ENCODE measurements around the gene FARP2.
A peak's percentile ranks its signal among the peaks of the same experiment; 100 is the strongest.
"Not testable (repeated sequence)": the region's sequence is repeated elsewhere in the genome, so short reads cannot be mapped to it uniquely, and the experiment has no call there.

Gene FARP2

DNA sequence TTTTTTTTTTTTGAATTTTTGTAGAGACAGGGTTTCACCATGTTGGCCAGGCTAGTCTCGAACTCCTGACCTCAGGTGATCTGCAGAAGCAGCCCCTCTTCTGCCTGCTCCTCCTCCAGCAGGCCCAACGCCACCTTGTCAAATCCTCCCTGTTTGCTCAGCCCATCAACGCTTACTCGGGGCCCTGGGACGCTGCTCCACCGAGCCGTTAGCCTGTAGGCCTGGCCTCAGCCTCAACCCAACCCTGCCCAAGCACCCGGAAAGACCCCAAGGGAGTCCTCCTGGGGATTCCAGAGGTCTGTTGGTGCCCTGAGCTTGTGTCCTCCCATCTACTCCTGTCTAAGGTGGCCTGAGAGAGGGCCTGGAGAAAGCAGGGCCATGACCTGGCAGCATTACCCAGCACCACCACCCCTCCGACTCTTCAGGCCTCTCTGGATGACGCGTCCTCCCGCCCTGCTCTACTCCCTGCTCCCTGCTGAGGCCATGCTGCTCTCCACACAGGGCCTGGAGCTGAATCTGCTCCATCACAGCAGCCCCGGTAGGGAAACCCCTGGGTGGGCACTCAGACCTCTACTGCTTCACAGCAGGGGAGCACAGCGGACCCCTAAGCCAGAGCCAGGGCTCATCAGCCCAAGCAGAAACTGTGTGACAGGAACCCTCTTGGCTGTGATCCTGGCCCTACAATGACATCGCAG, 149.1 kb downstream of the FARP2 start:
- DNase-seq (ENCODE audit: low read depth) = no peak

DNA sequence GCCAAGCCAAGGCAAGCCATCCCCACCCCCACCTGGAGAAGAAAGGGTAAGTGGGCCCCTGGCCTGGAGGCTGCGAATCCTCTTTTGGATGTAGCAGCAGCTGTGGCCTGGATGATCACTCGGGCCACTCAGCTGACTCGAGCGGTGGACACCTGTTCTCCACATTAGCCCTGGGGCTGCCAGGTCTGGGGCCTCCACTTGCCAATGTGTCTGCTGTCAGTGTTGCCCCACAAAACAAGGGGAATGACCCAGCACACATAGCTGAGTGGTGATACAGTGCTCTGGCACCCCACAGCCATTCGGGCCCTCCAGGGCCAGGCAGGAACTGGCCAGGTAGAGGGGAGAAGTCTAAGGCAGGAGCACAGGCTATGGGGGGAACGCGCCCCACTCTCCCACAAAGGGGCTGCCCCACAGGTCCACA, 149.7 kb downstream of the FARP2 start:
- no peak for DNase-seq (ENCODE audit: low read depth)

DNA sequence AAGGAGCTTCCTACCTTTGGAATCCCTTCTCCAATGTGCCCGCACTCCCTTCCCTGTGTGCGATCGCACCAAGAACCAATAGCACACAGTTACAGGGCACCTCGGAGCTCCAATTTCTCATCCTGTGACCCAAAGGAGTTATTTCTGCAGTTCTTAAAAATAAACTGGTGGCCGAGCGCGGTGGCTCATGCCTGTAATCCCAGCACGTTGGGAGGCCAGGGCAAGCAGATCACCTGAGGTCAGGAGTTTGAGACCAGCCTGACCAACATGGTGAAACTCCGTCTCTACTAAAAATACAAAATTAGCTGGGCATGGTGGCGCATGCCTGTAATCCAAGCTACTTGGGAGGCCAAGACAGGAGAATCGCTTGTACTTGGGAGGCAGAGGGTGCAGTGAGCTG, 150.2 kb downstream of the FARP2 start:
- DNase-seq (ENCODE audit: low read depth) = not testable (repeated sequence)

- DNase-seq (ENCODE audit: low read depth) = no peak
Measured at GRCh38 chr2:241506793-241507429, 150.8 kb downstream of the FARP2 start.

- no peak for DNase-seq (ENCODE audit: low read depth)
Measured at GRCh38 chr2:241507430-241508239, 151.6 kb downstream of the FARP2 start.

DNA sequence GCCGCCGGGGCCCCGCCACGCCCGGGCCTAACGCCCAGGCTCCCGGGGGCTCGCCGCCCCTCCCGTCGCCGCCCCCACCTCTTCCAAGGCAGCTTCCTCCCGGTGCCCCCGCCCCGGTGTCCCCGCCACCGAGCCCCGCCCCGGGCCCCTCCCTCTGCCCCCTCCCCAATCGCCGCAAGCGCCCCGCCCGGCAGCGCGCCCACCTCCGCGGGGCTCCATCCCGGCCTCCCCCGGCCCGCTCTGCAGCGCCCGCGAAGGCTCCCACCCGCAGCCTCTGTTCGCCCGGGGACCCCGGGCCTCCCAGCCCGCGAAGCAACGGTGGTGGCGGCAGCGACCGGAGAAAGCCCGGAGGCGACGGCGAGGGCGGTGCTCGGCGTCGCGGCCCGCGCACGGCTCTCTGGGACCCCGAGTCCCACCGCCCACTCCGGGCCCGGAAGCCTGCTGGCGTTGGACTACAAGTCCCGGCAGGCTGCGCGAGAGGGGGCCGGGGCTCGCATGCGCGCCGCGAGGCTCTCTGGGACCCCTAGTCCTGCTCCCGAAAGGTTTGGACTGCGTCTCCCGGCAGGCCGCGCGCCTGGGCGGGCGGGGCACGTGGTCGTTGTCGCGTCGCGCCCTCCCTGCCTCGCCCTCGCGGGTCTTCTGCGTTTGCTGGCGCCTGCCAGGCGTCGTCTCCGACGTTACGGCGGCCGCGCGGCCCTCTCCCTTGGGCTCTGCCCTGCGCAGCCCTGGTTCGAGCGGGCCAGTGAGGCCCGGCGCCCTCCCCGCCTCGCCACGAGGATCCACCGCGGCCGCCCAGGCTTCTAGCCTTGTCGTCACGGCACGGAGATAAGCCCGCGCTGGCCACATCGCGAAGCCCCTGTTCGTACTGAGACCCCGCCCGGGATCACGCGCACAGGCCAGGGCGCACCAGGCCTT, 152.4 kb downstream of the FARP2 start, which contains the start of gene STK25:
TSS of gene STK25 (minus strand) at position 345 of the 915 bp plus-strand sequence. CDS start 549 bp downstream, outside the sequence.
- peak; percentile 88 for DNase-seq (ENCODE audit: low read depth)

GRCh38 chr2:241509155-241509784, 153.2 kb downstream of the FARP2 start:
- DNase-seq (ENCODE audit: low read depth) = no peak

- DNase-seq (ENCODE audit: low read depth) = no peak
Measured at GRCh38 chr2:241511091-241511741, 155.1 kb downstream of the FARP2 start.

DNA sequence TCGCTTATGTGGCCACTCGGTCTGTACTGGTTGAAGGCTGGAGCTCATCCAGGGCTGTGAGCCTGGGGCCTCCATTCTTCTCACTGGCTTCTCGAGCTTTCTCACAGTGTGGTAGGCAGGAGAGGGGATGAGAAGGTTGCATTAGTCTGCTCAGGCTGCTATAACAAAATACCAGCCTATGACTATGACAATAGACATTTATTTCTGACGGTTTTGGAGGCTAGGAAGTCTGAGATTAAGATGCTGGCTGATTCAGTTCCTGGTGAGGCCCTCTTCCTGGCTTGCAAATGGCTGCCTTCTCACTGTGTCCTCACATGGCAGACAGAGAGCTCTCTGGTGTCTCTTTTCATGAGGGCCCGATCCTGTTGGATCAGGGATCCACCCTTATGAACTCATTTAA, 158.5 kb downstream of the FARP2 start:
- DNase-seq (ENCODE audit: low read depth) = peak; percentile 33

DNA sequence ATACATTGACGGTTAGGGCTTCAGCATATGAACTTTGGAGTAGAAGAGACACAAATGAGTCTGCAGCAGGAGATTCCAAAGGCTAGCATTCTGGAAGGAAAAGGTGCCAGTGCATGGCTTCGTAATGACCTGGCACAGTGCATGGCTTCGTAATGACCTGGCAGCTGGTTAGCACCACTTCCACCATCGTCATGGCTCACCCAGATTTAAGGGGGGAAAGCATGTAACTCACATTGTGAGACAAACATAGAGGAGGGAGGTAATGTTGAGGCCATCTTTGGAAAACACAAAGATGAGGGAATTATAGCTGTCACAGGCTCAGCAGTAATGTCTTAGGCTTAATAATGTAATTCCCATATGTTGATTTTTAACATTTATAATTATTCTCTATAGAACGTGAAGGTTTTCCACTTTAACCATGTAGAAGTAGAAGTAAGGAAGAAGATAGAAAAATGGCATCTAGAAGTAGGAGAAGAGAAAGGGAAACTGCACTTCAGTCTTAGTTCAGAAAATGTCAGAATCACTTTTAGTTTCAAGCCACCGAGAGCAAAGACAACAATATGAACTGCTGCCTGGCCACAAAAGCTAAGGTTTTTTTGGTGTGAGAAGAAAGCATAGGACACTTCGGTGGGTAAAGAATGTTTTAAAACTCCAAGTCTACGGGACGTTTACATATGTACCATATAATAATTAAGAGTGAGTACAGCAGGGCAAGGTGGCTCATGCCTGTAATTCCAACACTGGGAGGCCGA, 159.1 kb downstream of the FARP2 start:
- DNase-seq (ENCODE audit: low read depth) = peak; percentile 25

DNA sequence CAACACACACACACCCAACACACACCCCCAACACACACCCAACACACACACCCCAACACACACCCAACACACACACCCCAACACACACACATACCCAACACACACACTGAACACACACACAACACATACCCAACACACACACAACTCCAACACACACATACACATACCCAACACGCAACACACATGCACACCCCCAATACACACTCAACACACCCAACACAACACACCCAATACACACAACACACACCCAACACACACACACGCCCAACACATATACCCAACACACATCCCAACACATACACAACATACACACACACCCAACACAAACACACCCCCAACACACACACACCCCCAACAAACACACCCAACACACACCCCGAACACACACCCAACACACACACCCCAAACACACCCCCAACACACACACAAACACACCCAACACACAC, 160.5 kb downstream of the FARP2 start:
- no peak for DNase-seq (ENCODE audit: low read depth)

- DNase-seq (ENCODE audit: low read depth) = no peak
Measured at GRCh38 chr2:241517297-241517696, 161.2 kb downstream of the FARP2 start.

DNA sequence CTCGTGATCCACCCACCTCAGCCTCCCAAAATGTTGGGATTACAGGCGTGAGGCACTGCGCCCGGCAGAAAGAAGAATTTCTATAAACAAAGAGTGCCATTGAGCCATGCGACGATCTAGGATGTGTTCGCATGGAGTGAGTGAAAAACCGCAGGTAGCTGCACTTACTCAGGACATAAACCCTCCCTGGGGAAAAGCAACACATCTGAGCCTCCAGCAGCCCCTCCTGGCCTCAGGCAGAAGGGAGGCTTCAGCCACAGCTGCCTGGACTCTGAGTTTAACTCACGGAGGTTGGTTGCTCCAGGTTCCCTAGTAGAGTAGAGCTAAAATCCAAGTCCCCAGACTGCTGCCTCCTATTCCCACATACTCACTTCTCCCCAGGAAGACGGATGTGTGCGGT, 163.6 kb downstream of the FARP2 start:
- DNase-seq (ENCODE audit: low read depth) = no peak

DNA sequence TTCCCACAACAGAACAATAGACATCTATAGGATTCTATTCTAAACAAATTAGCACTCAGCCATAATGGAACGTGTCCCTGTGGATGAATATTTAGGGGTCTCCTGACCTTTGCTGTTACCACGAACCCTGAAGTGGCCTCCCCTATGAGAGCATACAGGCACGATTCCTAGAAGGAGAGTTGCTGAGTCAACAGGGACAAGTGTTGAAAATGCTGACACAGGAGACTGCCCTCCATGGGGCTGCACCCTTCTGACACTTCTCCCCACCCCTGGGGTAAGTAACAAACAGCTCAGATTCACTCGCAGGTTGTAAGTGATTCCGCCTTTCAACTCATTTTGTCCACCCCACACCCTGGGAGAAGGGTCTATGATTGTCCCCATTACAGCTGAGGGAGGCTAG, 166.4 kb downstream of the FARP2 start:
- no peak for DNase-seq (ENCODE audit: low read depth)

DNA sequence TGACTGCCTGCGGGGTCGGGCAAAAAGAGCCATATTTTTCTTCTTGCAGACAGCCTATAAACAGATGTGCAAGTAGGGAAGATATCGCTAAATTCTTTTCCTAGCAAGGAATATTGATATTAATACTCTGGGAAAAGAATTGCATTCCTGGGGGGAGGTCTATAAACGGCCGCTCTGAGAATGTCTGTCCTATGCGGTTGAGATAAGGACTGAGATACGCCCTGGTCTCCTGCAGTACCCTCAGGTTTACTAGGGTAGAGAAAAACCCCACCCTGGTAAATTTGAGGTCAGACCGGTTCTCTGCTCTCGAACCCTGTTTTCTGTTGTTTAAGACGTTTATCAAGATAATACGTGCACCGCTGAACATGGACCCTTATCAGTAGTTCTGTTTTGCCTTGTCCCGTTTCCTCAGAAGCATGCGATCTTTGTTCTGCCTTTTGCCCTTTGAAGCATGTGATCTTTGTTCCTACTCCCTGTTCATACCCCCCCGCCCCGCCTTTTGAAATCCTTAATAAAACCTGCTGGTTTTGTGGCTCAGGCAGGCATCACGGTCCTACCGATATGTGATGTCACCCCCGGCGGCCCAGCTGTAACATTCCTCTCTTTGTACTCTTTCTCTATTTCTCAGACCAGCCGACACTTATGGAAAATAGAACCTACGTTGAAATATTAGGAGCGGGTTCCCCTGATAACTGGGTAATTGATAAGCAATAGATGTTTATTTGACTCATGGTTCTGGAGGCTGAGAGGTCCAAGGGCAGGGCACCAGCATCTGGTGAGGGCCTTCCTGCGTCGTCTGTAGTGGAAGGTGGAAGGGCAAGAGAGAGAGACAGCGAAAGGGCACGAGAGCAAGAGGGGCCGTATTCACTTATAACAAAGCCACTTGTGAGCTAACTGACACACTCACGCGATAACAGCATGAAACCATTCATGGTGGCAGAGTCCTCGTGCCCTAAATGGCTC, 170.0 kb downstream of the FARP2 start:
- not testable (repeated sequence) for DNase-seq (ENCODE audit: low read depth)

- no peak for DNase-seq (ENCODE audit: low read depth)
Measured at GRCh38 chr2:241530571-241530970, 174.5 kb downstream of the FARP2 start.

- DNase-seq (ENCODE audit: low read depth) = no peak
Measured at GRCh38 chr2:241531161-241531722, 175.2 kb downstream of the FARP2 start.

GRCh38 chr2:241532168-241532567, 176.1 kb downstream of the FARP2 start:
- no peak for DNase-seq (ENCODE audit: low read depth)
